Spleen (tissue), 3 donors: ENCODE data around the gene MED8.

Source experiments
- POLR2A ChIP-seq, 3 donors: fragments of 450-650 bp; IDR thresholded peaks; one replicate each; pipeline ENCODE4 v1.5.1; 2017; ENCODE audit warnings: antibody characterized with exemption in 3 of 3, mild to moderate bottlenecking in 1 of 3
- POLR2AphosphoS5 ChIP-seq, 3 donors: sonication (generic); formaldehyde crosslinking; IDR thresholded peaks; one replicate each; pipeline ENCODE4 v1.5.1; 2017; ENCODE audit warnings: antibody characterized with exemption in 3 of 3

DNA sequence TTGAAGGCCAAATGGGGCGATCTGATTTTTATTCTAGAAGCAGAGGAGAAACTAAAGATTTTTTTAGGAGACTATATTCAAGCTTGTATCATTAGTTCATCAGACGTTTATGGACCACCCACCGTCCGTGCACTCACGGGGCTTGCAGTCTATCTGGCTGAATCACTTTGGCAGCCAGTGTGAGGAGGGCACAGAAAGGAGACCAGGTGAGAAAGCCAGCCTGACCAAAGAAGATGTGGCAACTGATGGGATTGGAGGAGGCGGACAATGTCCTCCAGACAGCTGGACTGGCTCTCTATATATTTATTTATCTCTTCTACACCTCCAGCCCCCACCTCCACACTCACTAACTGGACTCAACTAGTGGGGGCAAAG lies 21.0 kb downstream of the MED8 start:
- TF ChIP-seq POLR2AphosphoS5 (IDR thresholded peaks at IDR 0.05) (no peak), POLR2A (IDR thresholded peaks at IDR 0.05) (no peak)
